Measurements from ENCODE around the gene CTU2.

- TF ChIP-seq, protein P1, sequence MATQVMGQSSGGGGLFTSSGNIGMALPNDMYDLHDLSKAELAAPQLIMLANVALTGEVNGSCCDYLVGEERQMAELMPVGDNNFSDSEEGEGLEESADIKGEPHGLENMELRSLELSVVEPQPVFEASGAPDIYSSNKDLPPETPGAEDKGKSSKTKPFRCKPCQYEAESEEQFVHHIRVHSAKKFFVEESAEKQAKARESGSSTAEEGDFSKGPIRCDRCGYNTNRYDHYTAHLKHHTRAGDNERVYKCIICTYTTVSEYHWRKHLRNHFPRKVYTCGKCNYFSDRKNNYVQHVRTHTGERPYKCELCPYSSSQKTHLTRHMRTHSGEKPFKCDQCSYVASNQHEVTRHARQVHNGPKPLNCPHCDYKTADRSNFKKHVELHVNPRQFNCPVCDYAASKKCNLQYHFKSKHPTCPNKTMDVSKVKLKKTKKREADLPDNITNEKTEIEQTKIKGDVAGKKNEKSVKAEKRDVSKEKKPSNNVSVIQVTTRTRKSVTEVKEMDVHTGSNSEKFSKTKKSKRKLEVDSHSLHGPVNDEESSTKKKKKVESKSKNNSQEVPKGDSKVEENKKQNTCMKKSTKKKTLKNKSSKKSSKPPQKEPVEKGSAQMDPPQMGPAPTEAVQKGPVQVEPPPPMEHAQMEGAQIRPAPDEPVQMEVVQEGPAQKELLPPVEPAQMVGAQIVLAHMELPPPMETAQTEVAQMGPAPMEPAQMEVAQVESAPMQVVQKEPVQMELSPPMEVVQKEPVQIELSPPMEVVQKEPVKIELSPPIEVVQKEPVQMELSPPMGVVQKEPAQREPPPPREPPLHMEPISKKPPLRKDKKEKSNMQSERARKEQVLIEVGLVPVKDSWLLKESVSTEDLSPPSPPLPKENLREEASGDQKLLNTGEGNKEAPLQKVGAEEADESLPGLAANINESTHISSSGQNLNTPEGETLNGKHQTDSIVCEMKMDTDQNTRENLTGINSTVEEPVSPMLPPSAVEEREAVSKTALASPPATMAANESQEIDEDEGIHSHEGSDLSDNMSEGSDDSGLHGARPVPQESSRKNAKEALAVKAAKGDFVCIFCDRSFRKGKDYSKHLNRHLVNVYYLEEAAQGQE (IDR thresholded peaks at IDR 0.05; ENCODE audit: low read depth) = no peak
- TF ChIP-seq TEAD4 (IDR thresholded peaks at IDR 0.05) (no peak), CREB1 (IDR thresholded peaks at IDR 0.05; ENCODE audit: low read depth) (no peak), TAF1 (IDR thresholded peaks at IDR 0.05; ENCODE audit: low read depth) (no peak), USF1 (IDR thresholded peaks at IDR 0.05) (no peak)
- TF ChIP-seq, protein P2, sequence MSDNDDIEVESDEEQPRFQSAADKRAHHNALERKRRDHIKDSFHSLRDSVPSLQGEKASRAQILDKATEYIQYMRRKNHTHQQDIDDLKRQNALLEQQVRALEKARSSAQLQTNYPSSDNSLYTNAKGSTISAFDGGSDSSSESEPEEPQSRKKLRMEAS (IDR thresholded peaks at IDR 0.05) = no peak
These were observed 11.1 kb upstream of the CTU2 start for GRCh38 chr16:88695218-88695617.

Measured in Ishikawa (cell line).